Skin of body (tissue), 2 donors: ENCODE measurements around the gene GUCA1C. TPM values are rescaled to one million over a fixed set of nuclear protein-coding genes. Genes with fewer than 3 reads are reported as not detected.

Experiments
- DNase-seq: peaks from one replicate; lab custom pipeline; 2025; lab: John Stamatoyannopoulos, UW
- total RNA-seq: library from RNA; depleted of rRNA; stranded (reverse); fragments of >200 nt; gene quantifications from one replicate; pipeline ENCODE4 v1.2.3, GENCODE V29; 2014

GUCA1C gene
- not detected for total RNA-seq

GRCh38 chr3:108953700-108954099 is at the start of gene GUCA1C:
GUCA1C (minus strand) TSS chr3:108953879; CDS start chr3:108953762, 117 bp downstream.
- DNase-seq, result no peak

GRCh38 chr3:108998436-108998835 is 44.8 kb upstream of the GUCA1C start:
- DNase-seq, result no peak

- no peak for DNase-seq
These were observed 32.2 kb upstream of the GUCA1C start for GRCh38 chr3:108985844-108986243.

- no peak for DNase-seq
These were observed 29.4 kb upstream of the GUCA1C start for GRCh38 chr3:108983051-108983450.

- DNase-seq, result no peak
These were observed 22.4 kb upstream of the GUCA1C start for GRCh38 chr3:108976058-108976457.

GRCh38 chr3:108973019-108973418 is 19.3 kb upstream of the GUCA1C start:
- no peak for DNase-seq

- DNase-seq, result no peak
These were observed 18.8 kb upstream of the GUCA1C start for GRCh38 chr3:108972482-108972881.

- no peak for DNase-seq
These were observed 16.9 kb upstream of the GUCA1C start for GRCh38 chr3:108970561-108970960.

GRCh38 chr3:108966773-108967172 is 13.1 kb upstream of the GUCA1C start:
- no peak for DNase-seq

GRCh38 chr3:108959017-108959416 is 5.3 kb upstream of the GUCA1C start:
- no peak for DNase-seq

- no peak for DNase-seq
These were observed 469 bp downstream of the GUCA1C start for GRCh38 chr3:108953210-108953609.

- DNase-seq, result no peak
These were observed 1.7 kb downstream of the GUCA1C start for GRCh38 chr3:108951820-108952501.

GRCh38 chr3:108947855-108948254 is 5.8 kb downstream of the GUCA1C start:
- DNase-seq, result no peak

- DNase-seq, result no peak
These were observed 7.1 kb downstream of the GUCA1C start for GRCh38 chr3:108946292-108947285.

- DNase-seq, result no peak
These were observed 13.0 kb downstream of the GUCA1C start for GRCh38 chr3:108940568-108941263.

GRCh38 chr3:108940166-108940565 is 13.5 kb downstream of the GUCA1C start:
- no peak for DNase-seq

GRCh38 chr3:108936924-108937689 is 16.6 kb downstream of the GUCA1C start:
- DNase-seq, result no peak

GRCh38 chr3:108931035-108931434 is 22.6 kb downstream of the GUCA1C start:
- DNase-seq, result no peak

GRCh38 chr3:108918866-108919265 is 34.8 kb downstream of the GUCA1C start:
- no peak for DNase-seq

GRCh38 chr3:108914774-108915641 is 38.7 kb downstream of the GUCA1C start:
- DNase-seq, result no peak
